SK-N-SH treated with all-trans-retinoic acid at 6 μM for 48 hours (cell line): ENCODE results near the gene LMBR1.

Experiments
- ESRRG ChIP-seq: fragments of 250-450 bp; sonication (Bioruptor Pico); IDR thresholded peaks from 2 replicates; pipeline ENCODE4 v1.6.1; 2021; ENCODE audit warnings: mild to moderate bottlenecking
- PPARA ChIP-seq: fragments of 250-450 bp; sonication (Bioruptor Pico); IDR thresholded peaks from 2 replicates; pipeline ENCODE4 v1.5.0; 2020; ENCODE audit warnings: mild to moderate bottlenecking, borderline replicate concordance
- RARB ChIP-seq: fragments of 250-450 bp; sonication (Bioruptor Pico); IDR thresholded peaks from 2 replicates; pipeline ENCODE4 v1.8.0; 2021; ENCODE audit warnings: mild to moderate bottlenecking, moderate library complexity
- TCF4 ChIP-seq: fragments of 250-450 bp; sonication (Bioruptor Pico); IDR thresholded peaks from 2 replicates; pipeline ENCODE4 v1.8.0; 2021; ENCODE audit warnings: mild to moderate bottlenecking, moderate library complexity, borderline replicate concordance
- TOX ChIP-seq: fragments of 250-450 bp; sonication (Bioruptor Pico); IDR thresholded peaks from 2 replicates; pipeline ENCODE4 v1.8.0; 2021; ENCODE audit warnings: mild to moderate bottlenecking, moderate library complexity, borderline replicate concordance

GRCh38 chr7:156634117-156634516, 258.9 kb downstream of the LMBR1 start:
- no peak for TF ChIP-seq TCF4 (CRISPR knock-in tag)
- TF ChIP-seq PPARA (CRISPR knock-in tag) = no peak
- TF ChIP-seq TOX = no peak
- TF ChIP-seq RARB (CRISPR knock-in tag) = no peak
- TF ChIP-seq ESRRG (CRISPR knock-in tag) = no peak
